Memory B cell (primary cell): ENCODE data around the gene THTPA.

Experiments
- ATAC-seq: fragments of 150-1000 bp; cut with Tn5 transposase; 2 replicates; pipeline ENCODE4 v1.10.0; 2021; ENCODE audit warnings: low read depth, mild to moderate bottlenecking, moderate library complexity
- DNase-seq, 2 donors: peaks; one replicate each; pipeline ENCODE4 v3.0.0; 2022; ENCODE audit warnings: low spot score in 2 of 2
- H3K27ac Mint-ChIP-seq: one replicate; pipeline ENCODE4 v1.8.0; 2022; ENCODE audit warnings: mild to moderate bottlenecking, moderate library complexity, mixed read lengths
- H3K27me3 Mint-ChIP-seq: one replicate; pipeline ENCODE4 v1.8.0; 2022; ENCODE audit warnings: mixed read lengths
- H3K36me3 Mint-ChIP-seq: one replicate; pipeline ENCODE4 v1.8.0; 2022; ENCODE audit warnings: mild to moderate bottlenecking, mixed read lengths
- H3K4me1 Mint-ChIP-seq: one replicate; pipeline ENCODE4 v1.8.0; 2022; ENCODE audit warnings: mixed read lengths
- H3K4me3 Mint-ChIP-seq: one replicate; pipeline ENCODE4 v1.8.0; 2022; ENCODE audit warnings: mild to moderate bottlenecking, moderate library complexity, mixed read lengths
- H3K9me3 Mint-ChIP-seq: one replicate; pipeline ENCODE4 v1.8.0; 2022; ENCODE audit warnings: mixed read lengths

Gene THTPA

GRCh38 chr14:23555882-23556699 is at the start of gene THTPA:
THTPA (plus strand) TSS chr14:23556271; CDS start chr14:23556758, 487 bp downstream.
- peaks cover 12% of the 10 kb centered on the region for H3K36me3 Mint-ChIP-seq
- peak within 1 kb of the TSS; percentile 93 for H3K27ac Mint-ChIP-seq

GRCh38 chr14:23512156-23512555 is 43.9 kb upstream of the THTPA start:
- Mint-ChIP-seq H3K4me3 (peak overlapping the region; percentile 61), H3K9me3 (no peaks in the 10 kb centered on the region), H3K27ac (no peak overlapping the region), H3K36me3 (peaks cover 13% of the 10 kb centered on the region), H3K4me1 (peaks cover 5% of the 10 kb centered on the region), H3K27me3 (no peaks in the 10 kb centered on the region)
- ATAC-seq, result no peak
- no peak for DNase-seq

More at GRCh38 chr14:23555882-23556699, at the start of gene THTPA:
- peak within 1 kb of the TSS; percentile 98 for H3K4me3 Mint-ChIP-seq
- DNase-seq (peak; percentile 85 to 89), ATAC-seq (peak; percentile 85)
- peaks cover 37% of the 10 kb centered on the region for H3K4me1 Mint-ChIP-seq
- no peaks in the 10 kb centered on the region for H3K9me3 Mint-ChIP-seq
- H3K27me3 Mint-ChIP-seq, result no peaks in the 10 kb centered on the region

- Mint-ChIP-seq H3K27ac (no peak overlapping the region), H3K4me1 (peaks cover 5% of the 10 kb centered on the region), H3K36me3 (peaks cover 10% of the 10 kb centered on the region), H3K27me3 (no peaks in the 10 kb centered on the region), H3K4me3 (no peak overlapping the region), H3K9me3 (no peaks in the 10 kb centered on the region)
- no peak for DNase-seq
- no peak for ATAC-seq
Measured at GRCh38 chr14:23513005-23513817, 42.9 kb upstream of the THTPA start.

GRCh38 chr14:23513818-23514643 is 42.0 kb upstream of the THTPA start:
- Mint-ChIP-seq H3K36me3 (peaks cover 9% of the 10 kb centered on the region), H3K9me3 (no peaks in the 10 kb centered on the region), H3K4me3 (no peak overlapping the region), H3K27me3 (no peaks in the 10 kb centered on the region), H3K27ac (no peak overlapping the region), H3K4me1 (peaks cover 5% of the 10 kb centered on the region)
- ATAC-seq (no peak), DNase-seq (no peak)

GRCh38 chr14:23514644-23514957 is 41.5 kb upstream of the THTPA start:
- Mint-ChIP-seq H3K4me3 (no peak overlapping the region), H3K9me3 (no peaks in the 10 kb centered on the region), H3K4me1 (peaks cover 5% of the 10 kb centered on the region), H3K36me3 (peaks cover 9% of the 10 kb centered on the region), H3K27ac (no peak overlapping the region), H3K27me3 (no peaks in the 10 kb centered on the region)
- DNase-seq (no peak), ATAC-seq (no peak)

- no peaks in the 10 kb centered on the region for H3K9me3 Mint-ChIP-seq
- no peaks in the 10 kb centered on the region for H3K27me3 Mint-ChIP-seq
- no peak for DNase-seq
- peaks cover 8% of the 10 kb centered on the region for H3K36me3 Mint-ChIP-seq
- H3K4me1 Mint-ChIP-seq, result no peaks in the 10 kb centered on the region
- no peak overlapping the region for H3K27ac Mint-ChIP-seq
- no peak overlapping the region for H3K4me3 Mint-ChIP-seq
- ATAC-seq, result no peak
Measured at GRCh38 chr14:23517650-23518326, 38.3 kb upstream of the THTPA start.

- Mint-ChIP-seq H3K27me3 (no peaks in the 10 kb centered on the region), H3K9me3 (no peaks in the 10 kb centered on the region), H3K4me1 (no peaks in the 10 kb centered on the region), H3K4me3 (no peak overlapping the region), H3K27ac (no peak overlapping the region), H3K36me3 (peaks cover 7% of the 10 kb centered on the region)
- DNase-seq (no peak), ATAC-seq (no peak)
Measured at GRCh38 chr14:23518709-23519108, 37.4 kb upstream of the THTPA start.

- no peak overlapping the region for H3K27ac Mint-ChIP-seq
- H3K27me3 Mint-ChIP-seq, result no peaks in the 10 kb centered on the region
- H3K4me3 Mint-ChIP-seq, result no peak overlapping the region
- ATAC-seq (no peak), DNase-seq (no peak)
- no peaks in the 10 kb centered on the region for H3K9me3 Mint-ChIP-seq
- peaks cover 3% of the 10 kb centered on the region for H3K36me3 Mint-ChIP-seq
- no peaks in the 10 kb centered on the region for H3K4me1 Mint-ChIP-seq
Measured at GRCh38 chr14:23520899-23521533, 35.1 kb upstream of the THTPA start.

- H3K27ac Mint-ChIP-seq, result no peak overlapping the region
- no peak for DNase-seq
- H3K9me3 Mint-ChIP-seq, result no peaks in the 10 kb centered on the region
Measured at GRCh38 chr14:23521785-23522640, 34.1 kb upstream of the THTPA start.

GRCh38 chr14:23522643-23523198 is 33.4 kb upstream of the THTPA start:
- no peak for DNase-seq
- H3K4me3 Mint-ChIP-seq, result no peak overlapping the region
- H3K36me3 Mint-ChIP-seq, result peaks cover 3% of the 10 kb centered on the region
- no peak for ATAC-seq
- H3K27me3 Mint-ChIP-seq, result no peaks in the 10 kb centered on the region
- H3K9me3 Mint-ChIP-seq, result no peaks in the 10 kb centered on the region
- peaks cover 2% of the 10 kb centered on the region for H3K4me1 Mint-ChIP-seq
- H3K27ac Mint-ChIP-seq, result no peak overlapping the region

More at GRCh38 chr14:23521785-23522640, 34.1 kb upstream of the THTPA start:
- Mint-ChIP-seq H3K36me3 (peaks cover 3% of the 10 kb centered on the region), H3K27me3 (no peaks in the 10 kb centered on the region), H3K4me3 (no peak overlapping the region), H3K4me1 (peaks cover 2% of the 10 kb centered on the region)
- ATAC-seq, result no peak

- Mint-ChIP-seq H3K4me3 (no peak overlapping the region), H3K4me1 (peaks cover 2% of the 10 kb centered on the region), H3K27ac (no peak overlapping the region), H3K27me3 (no peaks in the 10 kb centered on the region), H3K36me3 (peaks cover 3% of the 10 kb centered on the region), H3K9me3 (no peaks in the 10 kb centered on the region)
- ATAC-seq (no peak), DNase-seq (no peak)
Measured at GRCh38 chr14:23523229-23524016, 32.6 kb upstream of the THTPA start.

- Mint-ChIP-seq H3K36me3 (peaks cover 3% of the 10 kb centered on the region), H3K27me3 (no peaks in the 10 kb centered on the region), H3K4me3 (no peak overlapping the region), H3K27ac (no peak overlapping the region), H3K9me3 (no peaks in the 10 kb centered on the region), H3K4me1 (peaks cover 2% of the 10 kb centered on the region)
- ATAC-seq (no peak), DNase-seq (no peak)
Measured at GRCh38 chr14:23524954-23525353, 31.1 kb upstream of the THTPA start.
